Stimulated activated CD4-positive, alpha-beta T cell treated with anti-CD3 and anti-CD28 coated beads, Interleukin-1b, Interleukin-23, amount 100 ng/mL, for 4 hours (primary cell): ENCODE measurements around the gene CDK5RAP2.

Experiments
- DNase-seq, 2 donors: peaks; one replicate each; pipeline ENCODE4 v3.0.0-alpha.2; 2020; ENCODE audit warnings: low read depth in 2 of 2

The CDK5RAP2 gene

DNA sequence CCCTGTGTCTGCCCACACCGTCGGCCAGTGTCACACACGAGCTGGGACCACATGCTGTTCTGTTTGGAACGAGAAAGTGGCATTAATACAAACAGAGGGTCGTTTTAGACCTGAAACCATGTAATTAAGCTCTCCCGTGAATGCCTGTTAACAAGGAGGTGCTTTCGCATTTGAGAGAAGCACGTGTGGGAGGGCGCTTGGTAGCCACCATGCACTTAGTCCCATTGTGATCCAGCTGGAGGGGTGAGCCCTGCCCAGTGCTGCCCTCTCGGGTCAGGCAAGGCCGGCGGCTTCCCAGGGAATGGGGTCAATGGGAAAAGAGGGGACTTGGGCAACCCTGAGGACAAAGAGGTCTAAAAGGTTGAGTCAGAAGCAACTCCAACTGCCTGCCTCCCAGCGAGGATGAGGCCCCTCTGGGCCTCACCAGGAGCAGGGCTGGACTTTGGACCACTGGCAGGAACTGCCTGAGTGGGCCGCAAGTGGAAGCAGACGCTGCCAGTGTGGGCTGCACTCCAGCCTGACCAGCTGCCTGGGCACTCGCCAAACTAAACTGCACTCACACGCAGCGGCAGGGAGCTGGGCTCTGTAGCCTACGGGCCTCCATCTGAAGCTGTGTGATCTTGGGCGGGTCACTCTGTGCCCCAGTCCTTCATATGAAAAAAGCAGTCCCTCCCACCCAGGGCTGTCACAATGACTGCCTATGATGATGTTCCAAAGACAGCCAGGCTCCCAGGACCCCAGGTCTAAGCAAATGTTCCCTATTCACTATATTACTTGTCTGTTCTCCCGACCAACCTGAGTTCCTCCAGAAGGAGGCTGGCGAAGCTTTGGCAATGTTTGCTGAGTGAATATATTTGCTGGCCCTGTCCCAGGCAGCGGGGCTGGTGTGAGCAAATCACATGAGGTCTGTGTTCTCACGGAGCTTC is 195.7 kb downstream of the CDK5RAP2 start:
- no peak for DNase-seq

DNA sequence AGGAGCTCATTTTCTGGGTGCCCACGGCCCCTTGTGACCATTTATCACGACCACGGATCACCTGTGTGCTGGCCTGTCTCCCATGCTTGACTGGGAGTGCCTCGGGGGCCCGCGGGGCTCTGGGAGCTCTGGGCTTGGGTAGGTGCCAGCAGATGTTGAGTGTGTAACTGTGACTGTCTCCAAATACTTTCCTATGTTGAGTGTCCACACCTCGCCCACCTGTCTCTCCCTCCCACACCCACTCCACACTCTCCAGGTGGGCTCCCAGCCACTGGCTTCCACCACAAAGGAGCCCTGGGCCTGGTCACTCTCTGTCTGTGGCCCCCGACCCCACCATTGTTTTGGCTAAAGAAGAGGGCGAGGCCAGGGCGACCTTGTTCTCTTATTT is 196.4 kb downstream of the CDK5RAP2 start:
- no peak for DNase-seq

DNA sequence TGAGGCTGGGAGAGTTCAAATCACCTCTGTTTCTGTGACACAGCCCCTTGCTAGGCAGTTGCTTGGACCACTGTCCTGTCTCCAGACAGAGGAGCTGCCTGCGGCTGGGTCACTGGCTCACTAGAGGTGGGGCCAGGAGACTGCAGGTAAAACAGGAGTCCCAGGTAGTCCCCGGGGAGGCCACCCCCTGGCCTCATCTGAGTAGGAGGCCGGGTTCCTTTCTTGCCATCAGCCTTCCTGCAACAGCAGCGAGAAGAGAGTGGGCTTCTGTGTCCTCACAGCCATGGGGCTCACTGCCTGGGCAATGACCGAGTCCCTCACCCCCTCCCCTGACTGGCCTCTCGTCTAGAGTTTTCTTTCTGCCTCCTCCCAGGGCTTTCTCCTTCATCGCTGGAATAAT is 197.5 kb downstream of the CDK5RAP2 start:
- DNase-seq, result no peak

DNA sequence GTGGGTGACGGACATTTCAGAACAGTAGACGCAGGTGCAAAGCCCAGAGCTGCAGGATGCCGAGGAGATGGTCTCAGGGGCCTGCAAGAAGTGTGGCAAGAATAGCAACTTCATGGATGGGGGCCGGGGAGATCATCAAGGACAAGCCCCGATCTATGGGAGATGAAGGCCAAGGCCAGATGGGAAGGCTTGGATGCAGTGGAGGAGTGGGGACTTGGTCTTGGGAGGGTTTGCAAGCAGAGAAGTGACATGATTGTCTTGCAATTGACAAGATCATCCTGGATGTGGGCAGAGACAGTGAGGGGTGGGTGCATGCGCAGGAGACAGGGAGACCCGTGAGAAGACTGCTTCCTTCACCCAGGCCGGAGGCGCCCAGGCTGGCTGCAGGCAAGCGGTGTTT is 198.1 kb downstream of the CDK5RAP2 start:
- DNase-seq, result no peak

DNA sequence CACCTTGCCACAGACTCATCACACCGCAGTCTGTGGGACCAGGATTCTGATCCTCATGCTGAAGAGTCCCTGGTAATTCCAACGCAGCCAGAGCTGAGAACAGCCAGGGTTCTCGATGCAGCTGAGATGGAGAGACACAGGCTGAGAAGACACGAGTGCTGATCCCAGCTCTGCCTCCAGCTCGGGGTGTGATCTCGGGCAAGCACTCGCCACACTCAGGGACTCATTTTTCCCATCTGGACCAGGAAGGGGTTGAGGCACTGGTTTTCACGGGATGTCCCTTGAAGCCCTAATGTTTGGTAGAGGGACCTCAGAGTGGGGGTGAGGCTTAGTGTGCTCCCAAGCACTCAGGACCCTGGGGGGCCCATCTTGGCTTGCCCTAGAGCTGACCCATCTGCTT is 200.4 kb downstream of the CDK5RAP2 start:
- no peak for DNase-seq

DNA sequence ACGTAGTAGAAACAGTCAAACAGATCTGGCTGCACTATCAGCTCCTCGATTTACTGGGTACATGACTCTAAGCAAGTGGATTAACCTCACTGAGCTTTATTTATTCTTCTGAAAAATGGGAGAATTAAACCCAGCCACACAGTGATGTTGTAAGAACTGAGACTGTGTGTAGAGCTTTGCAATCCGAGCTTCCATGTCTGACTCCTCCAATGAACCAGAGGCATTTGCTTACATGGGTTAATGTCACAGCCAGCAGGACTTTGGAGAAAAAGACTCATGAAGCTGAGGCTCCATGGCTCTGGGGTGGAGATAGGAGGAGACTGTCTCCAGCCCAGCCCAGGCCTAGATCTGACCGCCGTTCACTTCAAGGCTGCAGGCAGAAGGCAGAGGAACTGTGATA is 201.3 kb downstream of the CDK5RAP2 start:
- no peak for DNase-seq

DNA sequence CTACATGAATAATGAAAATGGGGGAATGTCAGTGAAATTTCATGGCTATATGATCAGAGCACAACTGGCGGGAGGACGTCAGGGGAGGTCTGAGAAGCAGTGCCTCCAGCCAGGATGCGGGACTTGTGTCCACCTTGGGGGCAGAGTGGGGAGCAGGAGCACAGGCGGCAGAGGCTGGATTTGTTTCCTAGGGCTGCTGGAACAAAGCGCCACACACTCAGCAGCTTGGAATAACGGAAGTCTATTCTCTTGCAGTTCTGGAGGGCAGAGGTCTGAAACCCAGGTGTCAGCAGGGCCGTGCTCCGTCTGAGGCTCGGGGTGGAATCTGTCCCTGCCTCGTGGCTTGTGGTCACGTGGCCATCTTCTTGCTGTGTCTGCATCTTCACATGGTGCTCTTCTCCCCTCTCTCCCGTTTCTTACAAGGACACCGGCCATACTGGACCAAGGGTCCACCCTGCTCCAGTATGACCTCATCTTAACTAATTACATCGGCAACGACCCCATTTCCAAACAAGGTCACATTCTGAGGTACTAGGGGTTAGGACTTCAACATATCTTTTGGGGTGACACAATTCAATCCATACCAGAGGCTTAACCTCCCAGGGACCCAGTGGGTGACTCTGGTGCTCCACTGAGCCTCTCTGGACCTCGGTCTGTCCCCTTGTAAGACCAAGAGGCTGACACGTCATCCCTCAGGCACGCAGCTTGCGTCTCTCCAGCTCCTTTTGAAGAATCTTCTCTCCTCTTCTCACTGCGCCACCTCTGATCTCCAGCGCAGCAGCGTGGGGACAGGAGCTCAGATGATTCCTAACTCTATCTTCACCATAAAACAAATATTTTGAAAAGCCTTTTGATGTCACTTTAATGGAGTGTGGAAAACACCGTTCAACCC is 202.5 kb downstream of the CDK5RAP2 start:
- no peak for DNase-seq

DNA sequence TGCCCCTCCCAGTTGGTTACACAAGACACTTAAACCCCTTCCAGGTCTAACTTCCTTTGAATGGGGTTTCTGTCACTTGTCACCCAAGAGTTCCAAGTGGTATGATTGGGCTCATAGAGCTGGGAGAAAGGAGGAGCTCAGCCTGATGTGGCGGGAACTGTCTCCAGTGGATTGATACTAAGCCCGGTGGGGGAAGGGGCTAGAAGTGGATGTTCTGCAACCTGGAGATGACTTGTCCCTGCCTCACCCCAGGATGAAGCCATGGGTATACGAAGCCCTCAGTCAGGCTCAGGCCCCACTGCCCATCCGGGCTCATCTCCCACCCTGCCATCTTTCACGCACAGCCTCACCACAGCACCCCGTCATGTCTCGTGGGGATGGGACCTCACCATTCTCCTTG is 203.9 kb downstream of the CDK5RAP2 start:
- DNase-seq, result no peak

DNA sequence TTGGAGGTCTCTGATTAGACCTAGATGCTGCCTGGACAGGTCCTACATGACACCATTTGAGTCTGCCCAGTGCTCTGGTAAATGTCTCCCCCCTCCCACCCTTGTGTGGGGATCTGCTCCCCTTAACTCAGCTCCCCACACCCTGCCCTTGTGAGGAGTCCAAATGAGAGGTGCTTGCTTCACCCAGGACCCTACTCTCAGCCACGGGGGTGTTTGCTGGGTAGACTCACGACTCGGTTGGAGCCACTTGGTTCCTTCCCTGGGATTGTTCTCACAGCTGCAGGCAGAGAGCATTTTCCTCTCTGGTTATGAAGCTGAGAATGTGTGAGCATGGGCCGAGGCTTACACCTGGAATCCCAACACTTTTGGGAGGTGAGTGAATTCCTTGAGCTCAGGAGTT is 204.7 kb downstream of the CDK5RAP2 start:
- no peak for DNase-seq

DNA sequence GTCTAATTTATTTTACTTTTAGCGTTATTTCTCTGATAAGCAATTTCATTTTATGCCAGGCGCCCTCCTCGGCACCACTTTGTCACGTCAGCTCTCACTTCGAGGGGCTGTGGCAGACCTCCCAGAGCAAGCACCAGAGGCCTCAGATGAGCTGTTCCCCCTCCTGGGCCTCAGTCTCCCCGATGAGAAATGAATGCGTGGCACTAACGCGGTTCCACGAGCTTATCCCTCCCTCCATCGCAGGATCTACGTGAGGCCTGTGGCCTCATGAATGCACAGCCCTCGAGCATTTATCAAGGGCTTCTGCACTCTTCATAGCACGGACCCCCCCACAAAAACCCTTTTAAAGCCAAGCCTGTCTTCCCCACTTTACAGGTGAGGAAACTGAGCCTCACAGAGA is 205.2 kb downstream of the CDK5RAP2 start:
- no peak for DNase-seq

DNA sequence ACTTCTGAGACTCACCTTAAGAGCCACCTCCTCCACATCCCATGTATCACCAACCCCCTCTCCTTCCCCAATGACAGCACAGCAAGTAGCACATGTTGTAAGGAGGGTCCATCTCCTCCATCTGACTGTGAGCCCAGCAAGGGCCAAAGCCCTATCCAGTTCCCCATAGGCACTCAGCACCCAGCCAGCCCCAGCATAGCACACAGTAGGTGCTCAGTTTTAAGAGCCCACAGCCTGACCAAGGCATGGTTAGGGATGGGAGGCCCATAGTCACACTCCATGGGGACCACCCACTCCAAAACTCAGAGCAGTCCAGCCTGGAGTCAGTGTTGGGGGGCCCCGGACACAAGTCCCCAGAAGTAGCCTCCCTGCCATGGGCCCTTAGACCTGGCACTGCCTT is 205.7 kb downstream of the CDK5RAP2 start:
- DNase-seq, result no peak

DNA sequence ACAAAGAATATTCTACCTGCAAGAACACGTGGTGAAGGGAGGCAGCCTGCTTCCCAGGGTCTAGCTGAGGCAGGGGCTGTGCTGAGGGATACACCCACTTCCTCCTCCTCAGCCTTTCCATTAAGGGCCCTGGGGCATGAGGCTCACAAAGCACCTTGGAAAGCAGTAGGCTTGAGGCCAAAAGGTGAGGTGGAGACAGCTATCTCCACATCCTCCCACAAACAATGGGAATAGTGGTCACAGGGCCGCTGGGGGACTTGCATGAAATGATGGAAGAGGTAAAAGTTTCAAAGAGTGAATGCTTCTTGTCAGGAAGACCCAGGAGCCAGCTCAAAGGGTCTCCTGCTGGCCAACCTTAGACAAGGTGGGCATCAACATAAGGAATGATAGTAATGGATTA is 207.9 kb downstream of the CDK5RAP2 start:
- no peak for DNase-seq

DNA sequence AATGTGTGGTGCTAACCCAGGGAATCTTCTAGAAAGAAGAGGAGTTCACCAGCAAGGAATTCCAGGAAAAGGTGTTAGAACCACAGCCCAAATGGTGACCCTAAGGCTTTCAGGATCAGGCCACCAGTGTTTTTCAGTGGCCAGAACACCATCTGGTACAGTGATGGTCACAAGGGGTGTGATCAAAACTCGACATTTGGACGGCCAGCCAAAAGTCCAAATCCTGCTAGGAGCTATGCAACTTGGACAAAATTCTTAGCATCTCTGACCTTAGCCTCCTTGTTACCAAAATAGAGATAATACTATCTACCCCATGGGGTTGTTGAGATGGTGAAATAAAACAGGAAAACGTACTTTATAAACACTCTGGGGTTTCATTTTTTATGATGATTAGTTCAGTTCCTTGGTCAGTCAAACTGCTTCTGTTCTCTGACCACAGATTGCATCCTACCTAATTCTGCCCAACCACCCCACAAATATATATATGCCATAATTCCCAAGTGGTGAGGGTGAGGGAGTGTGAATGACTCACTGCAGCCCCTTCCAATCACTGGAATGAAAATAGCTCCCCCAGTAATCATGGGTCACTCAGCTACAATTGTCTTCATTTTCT is 210.3 kb downstream of the CDK5RAP2 start:
- DNase-seq, result no peak

DNA sequence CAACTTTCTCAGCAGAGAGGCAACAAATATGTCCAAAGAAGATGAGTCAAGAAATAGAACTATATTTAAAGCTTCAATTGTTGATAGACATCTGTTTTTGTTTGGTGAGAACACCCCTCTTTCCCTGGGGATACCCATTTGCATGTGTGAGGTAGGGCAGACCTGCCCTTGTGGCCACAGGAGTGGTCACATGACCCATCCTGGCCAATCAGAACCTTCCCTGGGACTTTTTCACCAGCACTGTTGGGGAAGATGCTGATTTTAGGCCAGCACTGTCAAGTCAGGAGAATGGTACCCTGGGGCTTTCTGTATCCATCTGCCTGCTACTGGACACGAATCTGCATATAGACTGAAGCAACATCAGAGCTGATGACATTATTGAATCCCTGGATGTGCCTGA is 211.2 kb downstream of the CDK5RAP2 start:
- no peak for DNase-seq

DNA sequence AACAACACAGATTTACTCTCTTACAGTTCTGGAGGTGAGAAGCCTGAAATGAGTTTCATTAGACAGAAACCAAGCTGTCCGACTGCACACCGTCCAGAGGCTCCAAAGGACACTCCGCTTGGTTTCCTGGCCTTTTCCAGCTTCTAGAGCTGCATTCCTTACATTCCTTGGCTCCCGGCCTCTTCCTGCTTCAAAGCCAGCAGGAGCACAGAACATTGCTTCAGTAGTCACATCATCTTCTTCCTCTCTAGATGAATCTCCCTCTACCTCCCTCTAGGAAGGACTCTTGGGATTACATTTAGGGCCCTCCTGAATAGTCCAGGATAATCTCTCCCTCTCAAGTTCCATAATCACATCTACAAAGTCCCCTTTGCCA is 213.3 kb downstream of the CDK5RAP2 start:
- no peak for DNase-seq

DNA sequence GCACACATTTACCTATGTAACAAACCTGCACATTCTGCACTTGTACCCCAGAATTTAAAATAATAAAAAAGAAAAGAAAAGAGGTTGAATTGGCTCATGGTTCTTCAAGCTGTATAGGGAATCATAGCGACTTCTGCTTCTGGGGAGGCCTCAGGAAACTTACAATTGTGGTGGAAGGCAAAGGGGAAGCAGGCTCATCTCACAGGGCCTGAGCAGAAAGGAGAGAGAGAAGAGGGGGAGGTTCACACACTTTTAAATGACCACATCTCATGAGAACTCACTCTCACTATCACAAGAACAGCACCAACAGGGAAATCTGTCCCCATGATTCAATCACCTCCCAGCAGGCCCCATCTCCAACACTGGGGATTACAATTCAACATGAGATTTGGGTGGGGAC is 214.6 kb downstream of the CDK5RAP2 start:
- DNase-seq, result no peak

DNA sequence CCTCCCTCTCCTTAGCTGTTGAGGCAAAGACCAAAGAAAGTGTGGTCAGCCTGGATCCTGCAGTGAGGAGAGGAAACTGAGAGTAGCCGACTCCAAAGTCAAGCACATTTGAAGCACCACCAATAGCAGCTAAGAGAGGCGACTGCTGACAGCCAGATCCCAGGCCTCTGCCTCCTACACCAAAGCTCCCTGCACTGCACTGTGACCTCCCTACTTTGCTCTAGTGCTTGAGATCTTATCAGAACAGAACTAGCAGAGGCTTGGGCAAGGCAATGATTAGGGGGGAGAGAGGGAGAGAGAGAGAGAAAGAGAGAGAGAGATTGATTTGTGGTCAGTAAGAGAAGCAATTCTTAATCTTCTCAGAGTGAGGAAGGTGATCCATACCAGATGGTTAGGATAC is 216.3 kb downstream of the CDK5RAP2 start:
- DNase-seq, result no peak

DNA sequence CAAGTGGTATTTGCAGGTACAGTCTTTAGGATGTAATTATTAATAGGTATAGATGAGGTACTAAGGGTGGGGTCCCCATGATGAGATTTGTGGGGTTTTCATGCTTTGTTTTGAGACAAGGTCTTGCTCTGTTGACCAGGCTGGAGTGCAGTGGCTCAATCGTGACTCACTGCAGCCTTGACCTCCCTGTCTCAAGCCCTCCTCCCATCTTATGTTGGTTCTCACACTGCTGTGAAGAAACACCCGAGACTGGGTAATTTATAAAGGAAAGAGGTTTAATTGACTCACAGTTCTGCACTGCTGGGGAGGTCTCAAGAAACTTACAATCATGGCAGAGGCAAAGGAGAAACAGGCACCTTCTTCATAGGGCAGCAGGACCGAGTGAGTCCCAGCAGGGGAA is 217.5 kb downstream of the CDK5RAP2 start:
- DNase-seq, result no peak

DNA sequence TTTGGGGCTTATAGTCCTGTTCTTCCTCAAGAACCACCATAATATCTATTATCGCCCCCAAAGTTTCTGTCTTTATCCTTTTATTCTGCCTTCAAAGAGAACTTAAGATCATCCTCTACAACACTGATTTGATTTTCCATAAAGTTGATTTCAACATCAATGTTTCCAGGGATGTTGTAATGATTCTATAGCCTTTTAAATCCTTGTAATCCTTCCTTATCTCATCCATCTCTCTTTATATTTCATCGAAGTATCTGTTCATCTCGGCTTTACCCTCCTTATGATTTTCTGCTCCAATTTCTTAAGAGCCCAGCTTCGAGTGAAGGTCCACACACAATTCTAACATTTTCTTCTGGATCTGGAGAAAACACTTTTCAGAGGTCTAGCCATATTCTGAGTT is 218.4 kb downstream of the CDK5RAP2 start:
- no peak for DNase-seq

DNA sequence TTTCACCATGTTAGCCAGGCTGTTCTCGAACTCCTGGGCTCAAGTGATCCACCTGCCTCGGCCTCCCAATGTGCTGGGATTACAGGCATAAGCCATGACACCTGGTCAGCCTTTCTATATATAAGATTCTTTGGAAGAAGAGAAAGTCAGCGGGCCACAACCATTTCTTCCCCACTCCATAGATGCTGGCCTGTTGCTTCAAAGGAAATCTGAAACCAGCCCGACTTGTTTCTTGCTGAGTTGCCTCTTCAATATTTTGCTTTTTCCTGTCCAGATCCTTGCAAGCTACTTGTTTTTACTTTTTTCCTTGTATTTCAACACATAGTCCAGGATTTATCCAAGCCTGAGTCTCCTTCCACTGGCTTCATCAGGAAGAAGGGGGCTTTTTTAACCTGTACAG is 219.5 kb downstream of the CDK5RAP2 start:
- DNase-seq, result no peak

DNA sequence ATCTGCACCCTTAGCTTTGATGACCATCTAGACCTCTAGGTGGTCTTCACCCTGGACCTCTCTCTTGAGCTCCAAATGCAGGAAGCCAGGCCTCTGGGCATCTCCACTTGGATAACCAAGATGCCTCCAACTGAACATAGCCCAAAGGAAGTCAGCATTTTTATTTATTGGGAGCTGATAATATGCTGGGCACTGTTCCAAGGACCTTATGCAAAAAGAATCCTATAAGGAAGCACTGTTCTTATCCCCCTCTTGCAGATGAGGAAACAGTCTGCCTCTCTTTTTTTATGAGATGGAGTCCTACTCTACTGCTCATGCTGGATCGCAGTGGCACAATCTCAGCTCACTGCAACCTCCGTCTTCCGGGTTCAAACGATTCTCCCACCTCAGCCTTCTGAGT is 219.9 kb downstream of the CDK5RAP2 start:
- no peak for DNase-seq

DNA sequence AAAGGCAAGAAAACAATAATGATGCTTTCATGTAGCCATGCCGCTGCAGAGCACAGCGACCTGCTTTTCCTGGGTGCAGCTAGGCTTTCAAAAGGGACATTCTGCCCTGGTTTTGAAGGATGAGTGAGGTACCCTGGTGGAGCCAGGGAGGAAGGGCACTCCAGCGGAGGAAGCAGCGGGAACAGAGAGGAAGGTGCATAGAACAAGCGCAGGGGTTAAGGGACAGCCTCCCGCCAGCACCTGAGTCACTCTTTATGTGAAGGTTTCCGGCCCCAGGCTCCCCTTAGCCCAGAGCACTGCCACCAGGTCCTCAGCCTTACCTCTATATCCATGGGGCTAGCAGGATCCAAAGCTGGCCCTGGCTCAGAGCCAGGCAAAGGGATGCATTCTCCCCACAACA is 221.1 kb downstream of the CDK5RAP2 start:
- no peak for DNase-seq

DNA sequence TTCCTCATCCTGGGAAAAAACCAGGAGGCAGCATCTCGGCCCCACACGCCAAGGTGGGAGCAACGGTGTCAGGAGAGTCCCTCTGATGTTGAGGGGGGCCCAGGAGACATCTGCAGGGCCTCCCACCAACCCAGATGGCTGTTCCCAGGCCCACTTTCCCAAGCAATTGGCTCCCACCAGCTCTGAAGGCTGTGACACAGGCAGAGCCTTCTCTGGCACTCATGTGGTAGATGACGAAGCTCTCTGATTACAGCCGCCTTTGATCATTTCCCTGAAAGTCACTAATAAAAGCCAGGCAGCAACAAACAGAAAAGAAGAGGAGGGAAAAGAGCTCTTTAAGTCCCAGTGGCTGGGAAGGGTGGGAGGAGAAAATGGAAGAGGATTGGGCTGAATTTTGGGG is 226.5 kb downstream of the CDK5RAP2 start:
- no peak for DNase-seq
